ENCODE measurements around the gene CREB3.

GRCh38 chr9:35719546-35719945 is 12.9 kb upstream of the CREB3 start:
- no peak for TF ChIP-seq CTCF (IDR thresholded peaks at IDR 0.05; ENCODE audit: low read length)
- no peak for TF ChIP-seq EZH2phosphoT487 (IDR thresholded peaks at IDR 0.05; ENCODE audit: low read length)
